K562 (cell line): ENCODE results near the gene MAGEB4. TPM values are rescaled to one million over a fixed set of nuclear protein-coding genes. Genes with fewer than 3 reads are reported as not detected.

Experiments used
- C11orf30 ChIP-seq: fragments of 450-650 bp; IDR thresholded peaks from 2 replicates; pipeline ENCODE4 v1.6.1; 2016; ENCODE audit warnings: low read depth, mild to moderate bottlenecking
- ERF ChIP-seq: fragments of 450-650 bp; formaldehyde crosslinking; IDR thresholded peaks from 2 replicates; pipeline ENCODE4 v1.4.0; 2020; ENCODE audit warnings: mild to moderate bottlenecking, mixed read lengths
- FOSL1 ChIP-seq: fragments of 200-800 bp; sonication (Bioruptor generic); conservative IDR thresholded peaks from 2 replicates; pipeline ENCODE4 v1.6.1; 2016; ENCODE audit warnings: missing genetic modification characterization, missing compliant biosample characterization
- FOXJ2 ChIP-seq: fragments of 200-800 bp; sonication (Bioruptor generic); IDR thresholded peaks from 2 replicates; pipeline ENCODE4 v1.6.1; 2016; ENCODE audit warnings: missing genetic modification characterization, missing compliant biosample characterization
- HMG20B ChIP-seq: fragments of 250-450 bp; sonication (Bioruptor Pico); IDR thresholded peaks from 2 replicates; pipeline ENCODE4 v1.5.0; 2021; ENCODE audit warnings: mild to moderate bottlenecking
- HNRNPLL ChIP-seq: fragments of 200-400 bp; formaldehyde crosslinking; IDR thresholded peaks from 2 replicates; pipeline ENCODE4 v1.6.1; 2017; ENCODE audit warnings: low read length, low read depth, mild to moderate bottlenecking; ENCODE audit not compliant: poor library complexity, severe bottlenecking
- MAFG ChIP-seq: fragments of 450-650 bp; conservative IDR thresholded peaks from 2 replicates; pipeline ENCODE4 v1.6.1; 2016; ENCODE audit warnings: missing genetic modification characterization, missing compliant biosample characterization
- MEIS2 ChIP-seq: fragments of 450-650 bp; IDR thresholded peaks from 2 replicates; pipeline ENCODE4 v1.6.1; 2014; ENCODE audit warnings: mild to moderate bottlenecking; ENCODE audit not compliant: partially characterized antibody
- MTA2 ChIP-seq: fragments of 450-650 bp; IDR thresholded peaks from 2 replicates; pipeline ENCODE4 v1.6.1; 2016; ENCODE audit warnings: low read depth
- NR2C2 ChIP-seq, 2 experiments: fragments of 200-800 bp in 1 of 2; sonication (Bioruptor generic) in 1 of 2; sonication (generic) in 1 of 2; formaldehyde crosslinking in 1 of 2; IDR thresholded peaks; 2 replicates each; pipeline versions ENCODE4 v1.6.1 to v1.8.0; 2016 to 2022; ENCODE audit warnings: mild to moderate bottlenecking in 1 of 2, missing compliant biosample characterization in 1 of 2, missing genetic modification characterization in 1 of 2, missing genetic modification reagents in 1 of 2
- PHF21A ChIP-seq: fragments of 450-650 bp; IDR thresholded peaks from 2 replicates; pipeline ENCODE4 v1.6.1; 2017; ENCODE audit warnings: low read depth, borderline replicate concordance
- RFX1 ChIP-seq: fragments of 450-650 bp; IDR thresholded peaks from 2 replicates; pipeline ENCODE4 v1.6.1; 2016; ENCODE audit warnings: mild to moderate bottlenecking, moderate library complexity
- SREBF1 ChIP-seq: fragments of 150-350 bp; IDR thresholded peaks from 2 replicates; pipeline ENCODE4 v1.6.1; 2014; ENCODE audit warnings: antibody characterized with exemption, low read depth, low read length, borderline replicate concordance
- TAF9B ChIP-seq: fragments of 450-650 bp; IDR thresholded peaks from 2 replicates; pipeline ENCODE4 v1.6.1; 2018; ENCODE audit warnings: mild to moderate bottlenecking; ENCODE audit not compliant: partially characterized antibody
- YBX1 ChIP-seq: fragments of 450-650 bp; IDR thresholded peaks from 2 replicates; pipeline ENCODE4 v1.7.1; 2016; ENCODE audit warnings: mild to moderate bottlenecking
- ZFP30 ChIP-seq: fragments of 250-450 bp; sonication (Bioruptor Pico); IDR thresholded peaks from 2 replicates; pipeline ENCODE4 v1.8.0; 2022; ENCODE audit warnings: moderate library complexity, mild to moderate bottlenecking, inconsistent platforms, borderline replicate concordance
- ZNF212 ChIP-seq: fragments of 450-650 bp; formaldehyde crosslinking; IDR thresholded peaks from 2 replicates; pipeline ENCODE4 v1.4.0; 2020; ENCODE audit warnings: mild to moderate bottlenecking
- polyA plus RNA-seq, 8 experiments: library from polyadenylated mRNA; depleted of rRNA in 4 of 8; stranded (reverse) in 5 of 8; unstranded in 3 of 8; fragments of >200 nt; fragmentation: Nextera tagmentation in 2 of 8; fragmentation: Illumina TruSeq in 1 of 8; extraction: Ambion mirVana in 2 of 8; extraction: Trizol in 1 of 8; gene quantifications; 2 replicates each; pipeline versions ENCODE4 v1.2.1 to v1.2.3, GENCODE V29; 2011 to 2014; ENCODE audit warnings: inconsistent platforms in 1 of 8, missing spikeins in 1 of 8
- total RNA-seq, 7 experiments: library from RNA; depleted of rRNA in 6 of 7; stranded (reverse); fragments of >200 nt in 6 of 7; fragmentation: Illumina TruSeq in 2 of 7; extraction: Trizol in 2 of 7; gene quantifications; 2 replicates each; pipeline versions ENCODE4 v1.2.1 to v1.2.3, GENCODE V29; 2011 to 2021; ENCODE audit warnings: low replicate concordance in 1 of 7
- TF ChIP-seq, protein P1 (sequence below), 2 experiments: IDR thresholded peaks in 1 of 2; conservative IDR thresholded peaks in 1 of 2; 2 replicates each; pipeline ENCODE4 v1.6.1; 2016; ENCODE audit warnings: low read depth in 2 of 2, mild to moderate bottlenecking in 1 of 2, missing compliant biosample characterization in 1 of 2, missing genetic modification characterization in 1 of 2, moderate library complexity in 1 of 2
- TF ChIP-seq, protein P2 (sequence below), 2 experiments: fragments of 450-650 bp; IDR thresholded peaks; 2 replicates each; pipeline ENCODE4 v1.6.1; 2018; ENCODE audit warnings: mild to moderate bottlenecking in 2 of 2, low read depth in 1 of 2; ENCODE audit not compliant: partially characterized antibody in 2 of 2
- TF ChIP-seq, protein P3 (sequence below): IDR thresholded peaks from 3 replicates; pipeline ENCODE4 v1.6.1; 2011; ENCODE audit warnings: borderline replicate concordance, mild to moderate bottlenecking; ENCODE audit not compliant: insufficient read length, insufficient read depth

Gene MAGEB4
- total and polyA plus RNA-seq, 9 of the 15 experiments (the other 6 are each of a cell fraction or from before 2014, with no cell fraction given), result 0.04 to 0.09 (median 0.06) TPM; not detected in 6

DNA sequence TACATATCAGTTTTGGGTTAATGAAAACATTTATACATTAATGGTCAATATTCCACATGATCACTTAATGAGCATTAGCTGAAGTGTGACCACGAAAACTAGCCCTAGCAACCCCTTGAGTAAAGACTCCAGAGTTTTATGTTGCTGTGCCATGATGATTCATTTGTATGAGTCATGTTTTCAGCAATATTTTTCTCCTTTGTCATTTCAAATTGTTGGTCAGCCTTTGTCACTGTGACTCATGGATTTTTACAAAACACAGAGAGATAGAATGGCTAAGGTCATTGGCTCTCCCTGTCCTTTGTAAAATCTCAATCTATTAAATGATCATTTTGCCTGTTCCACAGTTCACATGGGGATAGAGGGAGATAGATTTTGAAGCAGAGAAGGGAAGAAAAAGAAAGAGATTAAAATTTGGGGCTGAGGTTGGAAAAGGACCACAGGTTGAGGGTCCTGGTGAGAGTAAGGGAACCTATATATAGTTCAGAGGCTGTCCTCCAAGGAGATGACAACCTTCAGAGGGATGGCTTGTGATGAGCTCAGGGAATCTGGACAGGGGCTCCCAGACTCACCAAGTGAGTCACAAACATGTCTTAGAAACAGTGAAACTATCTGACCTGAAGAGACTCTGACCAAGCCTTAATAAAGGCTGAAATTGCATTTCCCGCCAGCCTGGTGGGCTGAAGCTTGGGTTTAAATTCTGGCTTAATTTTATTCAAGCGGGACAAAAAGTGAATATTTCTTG is 41.8 kb downstream of the MAGEB4 start (continued):
- TF ChIP-seq, protein P1, sequence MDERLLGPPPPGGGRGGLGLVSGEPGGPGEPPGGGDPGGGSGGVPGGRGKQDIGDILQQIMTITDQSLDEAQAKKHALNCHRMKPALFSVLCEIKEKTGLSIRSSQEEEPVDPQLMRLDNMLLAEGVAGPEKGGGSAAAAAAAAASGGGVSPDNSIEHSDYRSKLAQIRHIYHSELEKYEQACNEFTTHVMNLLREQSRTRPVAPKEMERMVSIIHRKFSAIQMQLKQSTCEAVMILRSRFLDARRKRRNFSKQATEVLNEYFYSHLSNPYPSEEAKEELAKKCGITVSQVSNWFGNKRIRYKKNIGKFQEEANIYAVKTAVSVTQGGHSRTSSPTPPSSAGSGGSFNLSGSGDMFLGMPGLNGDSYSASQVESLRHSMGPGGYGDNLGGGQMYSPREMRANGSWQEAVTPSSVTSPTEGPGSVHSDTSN (CRISPR knock-in tag; IDR thresholded peaks at IDR 0.05; ENCODE audit: low read depth), result no peak
- TF ChIP-seq, protein P1 (tag; conservative IDR thresholded peaks at IDR 0.05; ENCODE audit: low read depth), result peak; percentile 92
- TF ChIP-seq FOXJ2 (tag), result peak; percentile 87
- peak; percentile 97 for TF ChIP-seq MAFG (tag)
- TF ChIP-seq MTA2, result no peak
- TF ChIP-seq ERF (CRISPR knock-in tag), result no peak
- TF ChIP-seq, protein P2, sequence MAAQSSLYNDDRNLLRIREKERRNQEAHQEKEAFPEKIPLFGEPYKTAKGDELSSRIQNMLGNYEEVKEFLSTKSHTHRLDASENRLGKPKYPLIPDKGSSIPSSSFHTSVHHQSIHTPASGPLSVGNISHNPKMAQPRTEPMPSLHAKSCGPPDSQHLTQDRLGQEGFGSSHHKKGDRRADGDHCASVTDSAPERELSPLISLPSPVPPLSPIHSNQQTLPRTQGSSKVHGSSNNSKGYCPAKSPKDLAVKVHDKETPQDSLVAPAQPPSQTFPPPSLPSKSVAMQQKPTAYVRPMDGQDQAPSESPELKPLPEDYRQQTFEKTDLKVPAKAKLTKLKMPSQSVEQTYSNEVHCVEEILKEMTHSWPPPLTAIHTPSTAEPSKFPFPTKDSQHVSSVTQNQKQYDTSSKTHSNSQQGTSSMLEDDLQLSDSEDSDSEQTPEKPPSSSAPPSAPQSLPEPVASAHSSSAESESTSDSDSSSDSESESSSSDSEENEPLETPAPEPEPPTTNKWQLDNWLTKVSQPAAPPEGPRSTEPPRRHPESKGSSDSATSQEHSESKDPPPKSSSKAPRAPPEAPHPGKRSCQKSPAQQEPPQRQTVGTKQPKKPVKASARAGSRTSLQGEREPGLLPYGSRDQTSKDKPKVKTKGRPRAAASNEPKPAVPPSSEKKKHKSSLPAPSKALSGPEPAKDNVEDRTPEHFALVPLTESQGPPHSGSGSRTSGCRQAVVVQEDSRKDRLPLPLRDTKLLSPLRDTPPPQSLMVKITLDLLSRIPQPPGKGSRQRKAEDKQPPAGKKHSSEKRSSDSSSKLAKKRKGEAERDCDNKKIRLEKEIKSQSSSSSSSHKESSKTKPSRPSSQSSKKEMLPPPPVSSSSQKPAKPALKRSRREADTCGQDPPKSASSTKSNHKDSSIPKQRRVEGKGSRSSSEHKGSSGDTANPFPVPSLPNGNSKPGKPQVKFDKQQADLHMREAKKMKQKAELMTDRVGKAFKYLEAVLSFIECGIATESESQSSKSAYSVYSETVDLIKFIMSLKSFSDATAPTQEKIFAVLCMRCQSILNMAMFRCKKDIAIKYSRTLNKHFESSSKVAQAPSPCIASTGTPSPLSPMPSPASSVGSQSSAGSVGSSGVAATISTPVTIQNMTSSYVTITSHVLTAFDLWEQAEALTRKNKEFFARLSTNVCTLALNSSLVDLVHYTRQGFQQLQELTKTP (IDR thresholded peaks at IDR 0.05; ENCODE audit: low read depth in 1 of 2, partially characterized antibody in 2 of 2), result peak in 1 of 2 experiments; percentile 21
- TF ChIP-seq C11orf30, result peak; percentile 96
- no peak for TF ChIP-seq NR2C2 (CRISPR knock-in tag; IDR thresholded peaks at IDR 0.05)
- TF ChIP-seq NR2C2 (tag; IDR thresholded peaks at IDR 0.05), result peak; percentile 66; the same call in 1 of the 2 replicates
- peak; percentile 80 for TF ChIP-seq TAF9B
- TF ChIP-seq SREBF1, result no peak
- TF ChIP-seq HMG20B, result no peak
- TF ChIP-seq HNRNPLL, result no peak
- TF ChIP-seq MEIS2, result peak; percentile 92
- TF ChIP-seq, protein P3, sequence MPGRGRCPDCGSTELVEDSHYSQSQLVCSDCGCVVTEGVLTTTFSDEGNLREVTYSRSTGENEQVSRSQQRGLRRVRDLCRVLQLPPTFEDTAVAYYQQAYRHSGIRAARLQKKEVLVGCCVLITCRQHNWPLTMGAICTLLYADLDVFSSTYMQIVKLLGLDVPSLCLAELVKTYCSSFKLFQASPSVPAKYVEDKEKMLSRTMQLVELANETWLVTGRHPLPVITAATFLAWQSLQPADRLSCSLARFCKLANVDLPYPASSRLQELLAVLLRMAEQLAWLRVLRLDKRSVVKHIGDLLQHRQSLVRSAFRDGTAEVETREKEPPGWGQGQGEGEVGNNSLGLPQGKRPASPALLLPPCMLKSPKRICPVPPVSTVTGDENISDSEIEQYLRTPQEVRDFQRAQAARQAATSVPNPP, result no peak
- peak; percentile 72 for TF ChIP-seq RFX1
- TF ChIP-seq FOSL1, result peak; percentile 100
- TF ChIP-seq ZNF212 (CRISPR knock-in tag), result no peak
- no peak for TF ChIP-seq ZFP30 (CRISPR knock-in tag)
- no peak for TF ChIP-seq YBX1
- peak; percentile 9; the same call in 1 of the 2 replicates for TF ChIP-seq PHF21A
